HG03159 (cell line): ENCODE data around the gene PUM1.

Experiments used
- ATAC-seq: cut with Tn5 transposase; IDR thresholded peaks from one replicate; pipeline ENCODE4 v1.9.1; 2021; ENCODE audit warnings: mild to moderate bottlenecking, moderate library complexity; ENCODE audit not compliant: unreplicated experiment

Gene PUM1

GRCh38 chr1:30908696-30909364 lies 156.7 kb downstream of the PUM1 start, which contains the start of gene SDC3:
Gene SDC3, minus strand, starts transcription at chr1:30908758. Its CDS starts 172 bp downstream, at chr1:30908586.
- no peak for ATAC-seq

- ATAC-seq: no peak
These were observed 157.2 kb downstream of the PUM1 start for GRCh38 chr1:30908316-30908695.

DNA sequence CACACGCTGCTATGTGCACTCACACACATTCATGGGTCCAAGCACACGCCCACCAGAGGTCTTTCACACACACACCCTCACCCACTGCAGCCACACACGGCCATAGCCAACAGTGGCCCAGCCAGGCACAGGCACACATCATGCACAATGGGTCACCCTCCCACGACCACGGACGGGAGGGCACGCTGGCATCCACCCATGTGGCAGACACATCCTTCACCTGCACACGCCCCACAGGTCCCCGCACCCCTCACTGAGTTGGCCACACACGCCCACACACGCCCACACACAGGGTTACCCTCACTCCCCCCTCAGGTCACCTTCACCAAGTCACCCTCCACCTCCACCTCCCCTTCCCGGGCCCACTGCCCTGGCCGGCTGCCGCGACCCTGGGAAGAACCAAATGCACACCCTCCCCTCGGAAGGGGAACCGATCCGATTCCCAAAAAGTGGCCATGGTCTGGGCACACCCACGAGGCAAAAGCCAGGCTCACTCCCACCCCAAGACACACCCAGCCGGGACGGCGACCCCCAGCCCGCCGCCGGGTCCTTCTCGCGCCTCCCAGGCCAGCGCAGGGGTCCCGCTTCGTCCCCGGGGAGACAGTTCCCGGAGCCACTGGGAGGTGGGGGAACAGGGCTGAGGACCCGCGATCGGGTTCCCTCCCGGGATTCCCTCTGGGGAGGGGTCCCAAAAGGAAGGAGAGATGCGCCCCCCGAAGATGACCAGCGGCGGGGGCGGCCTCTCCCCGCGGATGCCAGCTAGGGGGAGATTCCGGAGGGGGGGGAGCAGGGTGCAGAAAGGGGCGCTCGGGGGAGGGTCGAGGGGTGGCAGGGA lies 157.8 kb downstream of the PUM1 start:
- no peak for ATAC-seq

GRCh38 chr1:30906631-30907441 lies 158.7 kb downstream of the PUM1 start:
- ATAC-seq: no peak

GRCh38 chr1:30905916-30906620 lies 159.4 kb downstream of the PUM1 start:
- no peak for ATAC-seq

DNA sequence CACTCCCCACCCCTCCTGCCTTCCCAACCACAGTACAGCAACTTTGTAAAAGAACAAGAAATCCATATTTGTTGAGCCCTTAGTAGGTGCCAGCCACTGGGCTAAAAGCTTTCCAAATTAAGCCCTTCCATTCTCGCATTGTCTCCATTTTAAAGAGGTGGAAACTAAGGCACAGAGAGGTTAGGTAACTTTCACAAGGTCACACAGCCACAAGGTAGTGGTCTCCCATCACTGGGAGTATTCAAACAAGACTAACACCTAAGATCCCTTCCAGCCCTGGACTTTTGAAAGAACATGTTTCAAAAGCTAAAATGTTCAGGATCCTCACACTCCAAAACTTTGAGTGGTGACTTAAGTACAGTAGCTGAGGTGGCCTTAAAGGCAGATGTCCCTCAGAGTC lies 160.1 kb downstream of the PUM1 start:
- no peak for ATAC-seq

GRCh38 chr1:30904962-30905335 lies 160.6 kb downstream of the PUM1 start:
- no peak for ATAC-seq

GRCh38 chr1:30904191-30904961 lies 161.1 kb downstream of the PUM1 start:
- no peak for ATAC-seq

DNA sequence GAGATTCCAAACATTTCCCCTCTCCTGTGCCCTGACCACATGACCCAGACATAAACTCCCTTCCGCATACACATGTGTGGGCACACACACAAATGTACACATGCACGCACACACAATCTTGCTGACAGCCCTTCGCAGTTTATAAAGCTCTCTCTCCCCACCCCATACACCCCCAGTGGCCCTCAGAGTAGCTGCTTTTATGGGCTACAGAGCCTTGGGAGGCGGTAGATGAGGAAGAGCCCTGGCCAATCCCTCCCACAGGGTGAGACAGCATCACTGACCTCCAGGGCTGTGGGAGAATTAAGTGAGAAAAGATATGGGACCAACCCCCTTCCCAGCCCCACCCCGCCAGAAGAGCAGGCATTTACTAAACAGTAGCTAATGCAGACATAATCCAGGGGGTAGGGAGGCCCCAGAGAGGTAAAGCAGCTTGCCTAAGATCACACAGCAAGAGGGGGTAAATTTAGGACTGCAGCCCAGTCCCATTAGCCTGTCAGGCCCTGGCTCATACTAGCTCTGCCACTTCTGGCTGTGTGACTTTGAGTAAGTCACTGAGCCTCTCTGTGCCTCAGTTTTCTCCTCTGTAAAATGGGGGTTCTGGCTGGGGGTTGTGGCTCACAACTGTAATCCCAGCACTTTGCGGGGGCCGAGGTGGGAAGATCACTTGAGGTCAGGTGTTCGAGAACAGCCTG lies 162.0 kb downstream of the PUM1 start:
- ATAC-seq: no peak

DNA sequence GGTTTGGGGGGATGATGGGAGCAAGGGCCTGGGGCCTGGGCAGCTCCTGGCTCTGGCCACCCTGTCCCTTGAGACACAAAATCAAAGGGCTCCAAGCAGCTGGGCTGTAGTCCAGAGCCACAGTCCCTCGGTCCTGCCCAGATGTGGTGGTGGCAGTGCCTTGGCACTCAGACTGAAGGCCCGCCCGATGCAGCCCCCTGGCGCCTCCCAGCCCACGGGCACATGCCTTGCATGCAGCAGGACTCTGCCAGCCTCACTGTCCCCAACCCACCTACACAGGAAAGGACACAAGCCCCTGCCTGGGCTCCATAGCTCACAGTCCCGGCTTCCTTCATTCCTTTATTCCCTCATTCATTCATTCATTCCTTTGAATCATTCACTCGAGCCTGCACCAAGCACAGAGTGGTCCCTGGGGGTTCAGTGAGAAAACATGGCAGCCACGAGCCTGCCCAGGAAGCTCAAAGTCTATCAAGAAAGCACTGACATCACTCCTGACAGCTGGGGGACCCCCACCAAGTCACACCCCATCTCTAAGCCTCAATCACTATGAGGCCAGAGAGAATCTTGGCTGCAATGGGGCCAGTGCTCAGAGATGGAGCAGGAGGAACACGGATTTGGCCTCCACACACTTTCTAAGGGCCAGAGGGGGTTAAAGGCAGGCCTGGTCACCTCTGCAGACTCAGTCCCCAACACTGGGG lies 162.8 kb downstream of the PUM1 start:
- ATAC-seq: no peak

- no peak for ATAC-seq
These were observed 163.5 kb downstream of the PUM1 start for GRCh38 chr1:30901798-30902581.

- no peak for ATAC-seq
These were observed 164.5 kb downstream of the PUM1 start for GRCh38 chr1:30900931-30901560.

DNA sequence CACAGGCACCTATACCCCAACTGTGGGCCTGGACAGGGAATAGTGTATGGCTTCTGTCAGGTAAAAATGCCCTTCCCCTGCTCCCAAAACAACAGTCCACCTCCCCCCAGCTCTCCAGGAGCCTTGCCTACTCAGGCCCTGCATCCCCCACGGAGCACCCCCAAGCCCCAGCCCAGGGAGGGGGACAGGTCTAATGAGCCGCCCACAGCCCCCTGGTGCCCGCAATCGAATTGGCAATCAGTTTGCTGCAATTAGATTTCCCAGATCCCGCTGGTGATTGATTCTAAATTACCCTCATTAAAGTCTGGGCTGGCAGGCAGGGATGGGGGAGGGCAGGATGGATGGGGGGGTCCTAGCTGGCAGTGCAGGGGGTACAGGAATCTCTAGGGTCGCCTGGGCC lies 165.0 kb downstream of the PUM1 start:
- no peak for ATAC-seq

DNA sequence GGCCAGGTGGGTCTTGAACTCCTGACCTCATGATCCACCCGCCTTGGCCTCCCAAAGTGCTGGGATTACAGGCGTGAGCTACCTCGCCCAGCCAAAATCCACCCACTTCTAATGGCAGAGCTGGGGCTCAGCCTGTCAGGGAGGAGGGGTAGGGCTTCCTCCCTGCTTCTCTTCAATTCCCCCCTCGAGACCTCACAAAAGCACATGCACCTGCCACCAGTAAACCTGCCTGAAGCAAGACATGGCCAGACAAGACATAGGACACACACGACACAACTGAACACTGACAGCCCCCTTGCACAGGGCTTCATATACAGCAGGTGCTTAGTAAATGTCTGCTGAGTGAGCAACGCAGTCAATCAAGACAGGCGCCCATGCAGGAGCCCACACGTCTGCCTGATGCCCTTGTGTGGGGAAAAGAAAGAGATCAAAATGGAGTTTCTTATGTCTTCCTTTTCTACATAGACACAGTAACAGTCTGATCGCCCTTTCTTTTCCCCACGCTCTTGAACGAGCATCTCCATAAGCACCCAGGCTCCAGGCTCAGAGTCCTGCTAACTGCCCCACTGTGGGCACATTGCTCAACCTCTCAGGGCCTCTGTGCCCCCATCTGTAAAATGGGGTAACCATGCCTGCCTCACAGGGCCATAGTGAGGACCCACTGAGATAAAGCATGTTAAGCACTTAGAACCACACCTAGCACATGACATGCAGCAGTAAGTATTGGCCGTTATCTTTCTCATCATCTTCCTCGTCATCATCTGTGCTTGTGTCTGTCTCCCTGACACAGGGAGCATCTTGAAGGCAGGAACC lies 165.7 kb downstream of the PUM1 start:
- ATAC-seq: no peak

DNA sequence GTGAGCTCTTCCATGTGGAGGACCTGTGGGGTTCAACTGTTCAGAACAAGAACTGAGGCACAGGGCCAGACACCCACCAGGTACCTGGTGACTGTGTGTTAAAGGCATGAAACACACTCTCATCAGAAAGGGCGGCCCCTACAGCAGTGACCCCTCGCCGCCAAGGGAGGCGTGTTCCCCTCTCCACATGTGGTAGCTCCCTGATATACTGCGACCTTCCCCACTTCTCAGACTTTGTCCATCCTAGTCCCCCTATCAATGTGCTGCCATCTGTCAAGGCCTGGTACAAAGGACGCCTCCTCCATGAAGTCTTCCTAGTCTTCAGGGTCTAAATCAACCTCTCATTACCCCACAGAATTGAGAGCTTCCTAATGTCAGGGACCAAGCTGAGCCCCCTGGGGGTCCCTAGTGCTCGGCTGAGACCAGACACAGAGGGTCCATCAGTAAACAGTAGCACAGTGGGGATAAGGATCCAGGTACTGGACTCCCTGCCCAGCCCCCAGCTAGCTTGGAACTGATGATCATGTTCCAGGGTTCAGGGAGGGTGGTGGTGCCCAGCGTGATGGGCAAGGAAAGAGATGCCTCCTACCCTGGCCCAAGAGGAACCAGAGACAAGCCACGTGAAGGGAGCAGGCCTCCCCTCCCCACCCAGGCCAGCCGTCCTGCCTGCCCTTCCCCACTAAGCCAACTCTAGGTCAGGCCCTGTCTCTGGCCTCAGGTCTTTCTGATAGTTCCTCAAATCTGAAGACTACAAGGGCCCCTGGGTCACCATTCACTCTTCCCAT lies 167.3 kb downstream of the PUM1 start:
- ATAC-seq: no peak

DNA sequence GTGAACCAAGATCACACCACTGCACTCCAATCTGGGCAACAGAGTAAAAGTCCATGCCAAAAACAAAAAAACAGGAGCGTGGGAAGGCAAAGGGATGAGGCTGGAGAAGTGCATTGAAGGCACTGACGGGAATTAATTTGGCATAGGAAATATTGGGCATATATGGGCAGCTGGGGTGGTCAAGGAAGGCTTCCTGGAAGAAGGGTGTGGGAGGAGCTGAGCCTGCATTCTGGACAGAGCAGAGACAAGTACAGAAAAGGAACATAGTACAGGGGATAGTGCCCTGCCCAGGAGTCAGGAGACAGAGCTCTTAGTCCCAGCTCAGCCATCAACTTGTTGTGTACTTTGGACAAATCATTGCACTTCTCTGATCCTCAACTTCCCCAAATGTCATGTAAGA lies 168.6 kb downstream of the PUM1 start:
- ATAC-seq: no peak
